Spleen (tissue), 11 donors: ENCODE results near the gene ACHE. TPM values are rescaled to one million over a fixed set of nuclear protein-coding genes. Genes with fewer than 3 reads are reported as not detected.

ENCODE experiments used
- DNase-seq: peaks from one replicate; pipeline ENCODE4 v3.0.0-alpha.2; 2020
- H3K27ac ChIP-seq, 8 donors: fragments of 200-600 bp; sonication (generic) in 7 of 8; 1 replicate in 4 of 8; 2 replicates in 4 of 8; pipeline versions ENCODE4 v1.5.0 to v1.8.0; 2016 to 2021; ENCODE audit warnings: inconsistent platforms in 4 of 8, mild to moderate bottlenecking in 4 of 8, moderate library complexity in 1 of 8
- H3K27me3 ChIP-seq, 7 donors: fragments of 200-600 bp; sonication (generic) in 6 of 7; replicated peaks in 1 of 7; 1 replicate in 4 of 7; 2 replicates in 3 of 7; pipeline versions ENCODE4 v1.5.0 to v1.8.0; 2016 to 2021; ENCODE audit warnings: inconsistent platforms in 3 of 7, mild to moderate bottlenecking in 1 of 7
- H3K36me3 ChIP-seq, 6 donors: fragments of 200-600 bp; sonication (generic) in 5 of 6; 1 replicate in 4 of 6; 2 replicates in 2 of 6; pipeline versions ENCODE4 v1.5.0 to v1.8.0; 2016 to 2021; ENCODE audit warnings: inconsistent platforms in 2 of 6
- H3K4me1 ChIP-seq, 6 donors: fragments of 200-600 bp; sonication (generic) in 5 of 6; 1 replicate in 3 of 6; 2 replicates in 3 of 6; pipeline versions ENCODE4 v1.5.0 to v1.8.0; 2016 to 2021; ENCODE audit warnings: inconsistent platforms in 3 of 6
- H3K4me3 ChIP-seq, 8 donors: fragments of 200-600 bp; sonication (generic) in 7 of 8; 1 replicate in 4 of 8; 2 replicates in 4 of 8; pipeline versions ENCODE4 v1.5.0 to v1.8.0; 2016 to 2021; ENCODE audit warnings: inconsistent platforms in 4 of 8, mild to moderate bottlenecking in 4 of 8, moderate library complexity in 2 of 8
- H3K9me3 ChIP-seq, 8 donors: fragments of 200-600 bp; sonication (generic) in 7 of 8; 1 replicate in 4 of 8; 2 replicates in 4 of 8; pipeline versions ENCODE4 v1.5.0 to v1.8.0; 2016 to 2021; ENCODE audit warnings: inconsistent platforms in 4 of 8
- CTCF ChIP-seq, 11 experiments: fragments of 200-600 bp in 7 of 11; fragments of 450-650 bp in 4 of 11; sonication (generic) in 4 of 11; IDR thresholded peaks in 8 of 11; conservative IDR thresholded peaks in 3 of 11; 1 replicate in 7 of 11; 2 replicates in 4 of 11; pipeline versions ENCODE4 v1.4.0 to v1.8.0; 2016 to 2021; ENCODE audit warnings: antibody characterized with exemption in 11 of 11, inconsistent platforms in 4 of 11, mild to moderate bottlenecking in 1 of 11
- POLR2A ChIP-seq, 3 donors: fragments of 450-650 bp; IDR thresholded peaks; one replicate each; pipeline ENCODE4 v1.5.1; 2017; ENCODE audit warnings: antibody characterized with exemption in 3 of 3, mild to moderate bottlenecking in 1 of 3
- POLR2AphosphoS5 ChIP-seq, 3 donors: sonication (generic); formaldehyde crosslinking; IDR thresholded peaks; one replicate each; pipeline ENCODE4 v1.5.1; 2017; ENCODE audit warnings: antibody characterized with exemption in 3 of 3
- WGBS, 5 donors: extraction: QIAGEN DNeasy Blood & Tissue Kit in 3 of 5; methylation state at CpG; one replicate each; pipeline versions ENCODE4 v1.1.5 to v1.1.7; 2013 to 2018; 5-methylcytosine and 5-hydroxymethylcytosine counted together
- intact Hi-C: fragments of 100-400 bp; cut with DNase I; formaldehyde crosslinking; loops from one replicate; pipeline ENCODE4 v1.15.0; 2023; ENCODE audit warnings: low total_unique reads
- polyA plus RNA-seq, 3 donors: library from polyadenylated mRNA; stranded (reverse); fragments of 200-250 nt; gene quantifications; one replicate each; pipeline ENCODE4 v1.2.1, GENCODE V29; 2013
- total RNA-seq, 7 donors: library from RNA; depleted of rRNA in 3 of 7; stranded (reverse); fragments of >200 nt in 3 of 7; fragmentation: NEBNext Ultra II Directional in 4 of 7; extraction: Animal tissue kit (Norgen Biotek cat#: 25700) in 4 of 7; gene quantifications; one replicate each; pipeline versions ENCODE4 v1.1.0 to v1.2.1, GENCODE V29; 2016 to 2021
- donor health status: healthy with polysubstance abuse.
- donor health status: DM: no; HTN: no; CAD: no; lungs with moderate emphysema.
- donor health status: DM: no; HTN: no; CAD: no.
- donor health status: Bipolar disorder and iron deficiency.
- donor health status: healthy.
- donor health status: DM: no; HTN: no; CAD: no.
- donor health status: DM: yes; HTN: yes; CAD: no.

Gene ACHE
- total and polyA plus RNA-seq, 10 donors = 2.0 to 10.8 (median 3.8) TPM

GRCh38 chr7:100890653-100891567, 4.8 kb downstream of the ACHE start:
- peaks cover 0 to 29% (median 25%) of the 10 kb centered on the region in 6 donors for H3K36me3 ChIP-seq
- 8 to 15% (median 11%) methylated on average over 28 to 43 of the region's 43 CpGs for WGBS, 5 donors
- intact Hi-C loops = no loop called here
- H3K27ac ChIP-seq = peak overlapping the region; percentile 53 to 91 (median 88)
- H3K27me3 ChIP-seq = peaks cover 3 to 59% (median 30%) of the 10 kb centered on the region in 7 donors
- H3K4me3 ChIP-seq = peak overlapping the region; percentile 2 to 85 (median 73)
- TF ChIP-seq CTCF (IDR thresholded peaks at IDR 0.05 in 8 of 11, conservative IDR thresholded peaks at IDR 0.05 in 3 of 11) = no peak
- no peak for TF ChIP-seq POLR2AphosphoS5 (IDR thresholded peaks at IDR 0.05)
- no peak for TF ChIP-seq POLR2A (IDR thresholded peaks at IDR 0.05)
- H3K4me1 ChIP-seq = peaks cover 38 to 74% (median 66%) of the 10 kb centered on the region in 6 donors
- H3K9me3 ChIP-seq = no peaks in the 10 kb centered on the region
- peak; percentile 82 for DNase-seq

GRCh38 chr7:100888988-100889750, 6.5 kb downstream of the ACHE start, which contains the start of gene UFSP1:
Gene UFSP1, minus strand, starts transcription at chr7:100889715. Its CDS starts 444 bp downstream, at chr7:100889271.
- intact Hi-C loops = no loop called here
- WGBS, 5 donors = 3 to 7% (median 5%) methylated on average over 21 to 73 of the region's 73 CpGs

GRCh38 chr7:100888291-100888987, 7.2 kb downstream of the ACHE start:
- H3K36me3 ChIP-seq = peaks cover 0 to 54% (median 50%) of the 10 kb centered on the region in 6 donors
- intact Hi-C loops = no loop called here
- 74 to 86% (median 81%) methylated on average over 18 of the region's 18 CpGs for WGBS, 5 donors
- H3K4me3 ChIP-seq = peak overlapping the region in 7 of 8 donors; percentile 60 to 85 (median 74)
- peak; percentile 79 for DNase-seq
- H3K27me3 ChIP-seq = peaks cover 0 to 35% (median 9%) of the 10 kb centered on the region in 7 donors
- TF ChIP-seq POLR2A (IDR thresholded peaks at IDR 0.05) = no peak
- TF ChIP-seq CTCF (IDR thresholded peaks at IDR 0.05 in 8 of 11, conservative IDR thresholded peaks at IDR 0.05 in 3 of 11) = no peak
- peak in 1 of 3 donors; percentile 18 for TF ChIP-seq POLR2AphosphoS5 (IDR thresholded peaks at IDR 0.05)
- H3K27ac ChIP-seq = peak overlapping the region in 7 of 8 donors; percentile 81 to 91 (median 87)
- H3K9me3 ChIP-seq = no peaks in the 10 kb centered on the region
- peaks cover 32 to 67% (median 50%) of the 10 kb centered on the region in 6 donors for H3K4me1 ChIP-seq

More at GRCh38 chr7:100888988-100889750, 6.5 kb downstream of the ACHE start, which contains the start of gene UFSP1:
- Histone ChIP-seq H3K4me3 (peak within 1 kb of the TSS; percentile 57 to 85 (median 73)), H3K36me3 (peaks cover 0 to 46% (median 42%) of the 10 kb centered on the region in 6 donors), H3K9me3 (no peaks in the 10 kb centered on the region), H3K4me1 (peaks cover 32 to 69% (median 51%) of the 10 kb centered on the region in 6 donors), H3K27ac (peak within 1 kb of the TSS; percentile 64 to 91 (median 88)), H3K27me3 (peaks cover 0 to 42% (median 13%) of the 10 kb centered on the region in 7 donors)
- DNase-seq = no peak
- no peak for TF ChIP-seq POLR2A (IDR thresholded peaks at IDR 0.05)
- TF ChIP-seq CTCF (IDR thresholded peaks at IDR 0.05 in 8 of 11, conservative IDR thresholded peaks at IDR 0.05 in 3 of 11) = peak in 3 of 11 experiments; percentile 8 to 31 (median 12)
- TF ChIP-seq POLR2AphosphoS5 (IDR thresholded peaks at IDR 0.05) = peak in 1 of 3 donors; percentile 0
